ENCODE measurements around the gene GTF2A1L.

Gene GTF2A1L

DNA sequence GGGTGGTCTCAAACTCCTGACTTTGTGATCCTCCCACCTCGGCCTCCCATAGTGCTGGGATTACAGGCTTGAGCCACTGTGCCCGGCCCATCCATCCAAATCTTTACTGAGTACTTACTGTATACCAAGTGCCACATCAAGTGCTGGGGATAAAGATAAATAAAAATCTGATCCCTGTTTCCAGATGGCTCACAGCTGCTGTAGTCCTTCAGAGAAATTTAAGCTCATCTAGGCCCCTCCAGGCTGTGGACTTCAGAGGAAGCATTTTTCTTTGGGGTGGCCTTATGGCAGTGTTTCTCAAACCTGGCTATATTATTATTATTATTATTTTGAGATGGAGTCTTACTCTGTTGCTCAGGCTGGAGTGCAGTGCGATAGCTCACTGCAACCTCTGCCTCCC, 33.7 kb upstream of the GTF2A1L start:
- H3K4me3 ChIP-seq (ENCODE audit: low read depth, low read length): no peak overlapping the region
- in situ Hi-C loops (cut with HindIII; ENCODE audit: low sequenced_read_pairs): loop anchor here (25.0 kb wide), 1 partner anchor 122 kb away; no protein-coding TSS in a partner anchor
- TF ChIP-seq, protein P1, sequence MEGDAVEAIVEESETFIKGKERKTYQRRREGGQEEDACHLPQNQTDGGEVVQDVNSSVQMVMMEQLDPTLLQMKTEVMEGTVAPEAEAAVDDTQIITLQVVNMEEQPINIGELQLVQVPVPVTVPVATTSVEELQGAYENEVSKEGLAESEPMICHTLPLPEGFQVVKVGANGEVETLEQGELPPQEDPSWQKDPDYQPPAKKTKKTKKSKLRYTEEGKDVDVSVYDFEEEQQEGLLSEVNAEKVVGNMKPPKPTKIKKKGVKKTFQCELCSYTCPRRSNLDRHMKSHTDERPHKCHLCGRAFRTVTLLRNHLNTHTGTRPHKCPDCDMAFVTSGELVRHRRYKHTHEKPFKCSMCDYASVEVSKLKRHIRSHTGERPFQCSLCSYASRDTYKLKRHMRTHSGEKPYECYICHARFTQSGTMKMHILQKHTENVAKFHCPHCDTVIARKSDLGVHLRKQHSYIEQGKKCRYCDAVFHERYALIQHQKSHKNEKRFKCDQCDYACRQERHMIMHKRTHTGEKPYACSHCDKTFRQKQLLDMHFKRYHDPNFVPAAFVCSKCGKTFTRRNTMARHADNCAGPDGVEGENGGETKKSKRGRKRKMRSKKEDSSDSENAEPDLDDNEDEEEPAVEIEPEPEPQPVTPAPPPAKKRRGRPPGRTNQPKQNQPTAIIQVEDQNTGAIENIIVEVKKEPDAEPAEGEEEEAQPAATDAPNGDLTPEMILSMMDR (IDR thresholded peaks at IDR 0.05; ENCODE audit: low read depth, low read length, missing control alignments): no peak
- no peak for DNase-seq (ENCODE audit: low read depth)

DNA sequence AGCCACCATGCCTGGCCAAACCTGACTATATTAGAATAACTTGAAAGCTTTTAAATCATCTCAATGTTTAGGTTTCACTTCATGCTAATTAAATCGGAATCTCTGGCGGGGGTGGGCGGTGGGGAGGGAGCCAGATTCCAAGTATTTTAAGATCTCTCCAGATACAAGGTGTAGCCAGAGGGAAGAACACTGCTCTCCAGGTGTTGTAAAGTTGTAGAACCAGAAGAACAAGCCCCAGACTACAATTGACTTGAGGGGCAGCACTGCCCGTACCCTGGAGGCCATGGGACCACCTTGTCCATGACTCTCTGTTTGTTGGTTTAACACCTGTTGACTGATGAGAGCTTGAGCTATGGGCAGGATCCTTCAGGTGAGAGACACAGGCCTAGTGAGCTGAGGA, 33.1 kb upstream of the GTF2A1L start:
- no peak overlapping the region for H3K4me3 ChIP-seq (ENCODE audit: low read depth, low read length)

DNA sequence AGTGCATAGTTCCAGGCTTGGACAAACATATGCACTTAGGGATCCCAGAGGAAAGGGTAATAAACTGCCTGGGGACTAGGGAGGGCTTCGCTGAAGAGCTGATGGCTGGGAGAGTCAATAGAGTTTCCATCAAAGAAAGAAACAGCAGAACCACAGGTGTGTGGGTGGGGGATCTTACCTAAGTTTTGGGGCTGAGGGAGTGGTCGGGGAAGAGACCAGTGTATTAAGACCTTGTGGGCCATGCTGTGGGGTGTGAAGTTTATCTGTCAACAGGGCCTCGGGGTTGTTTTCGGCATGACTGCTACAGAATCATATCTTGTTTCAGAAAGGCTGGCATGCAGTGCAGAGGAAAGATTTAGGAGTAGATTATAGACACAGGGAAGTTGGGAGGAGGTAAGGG, 31.2 kb upstream of the GTF2A1L start:
- TF ChIP-seq, protein P1 (IDR thresholded peaks at IDR 0.05; ENCODE audit: low read depth, low read length, missing control alignments): no peak

More for the DNA sequence above, 33.1 kb upstream of the GTF2A1L start:
- DNase-seq (ENCODE audit: low read depth): no peak
- TF ChIP-seq, protein P1 (IDR thresholded peaks at IDR 0.05; ENCODE audit: low read depth, low read length, missing control alignments): no peak
- in situ Hi-C loops (cut with HindIII; ENCODE audit: low sequenced_read_pairs): loop anchor here (25.0 kb wide), 1 partner anchor 122 kb away; no protein-coding TSS in a partner anchor

DNA sequence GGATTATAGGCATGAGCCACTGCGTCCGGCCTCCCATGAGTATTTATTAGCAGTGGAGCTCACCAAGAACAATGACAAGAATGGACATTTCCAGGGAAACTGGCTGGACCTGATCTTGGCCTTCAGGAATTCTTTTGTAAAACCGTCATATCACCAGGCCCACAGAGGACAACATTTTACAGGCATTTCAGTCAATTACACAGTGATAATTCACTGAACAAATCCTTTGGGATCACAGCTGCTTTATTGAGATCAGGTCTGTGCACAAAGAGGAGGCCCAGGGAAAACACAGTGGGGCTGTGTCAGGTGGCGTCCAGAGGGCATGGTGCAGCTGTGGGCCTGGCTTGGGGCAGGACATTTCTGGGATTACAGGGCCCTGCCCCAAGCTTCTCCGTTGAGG, 30.1 kb upstream of the GTF2A1L start:
- in situ Hi-C loops (cut with HindIII; ENCODE audit: low sequenced_read_pairs): loop anchor here (25.0 kb wide), 1 partner anchor 125 kb away; no protein-coding TSS in a partner anchor
- TF ChIP-seq, protein P1 (IDR thresholded peaks at IDR 0.05; ENCODE audit: low read depth, low read length, missing control alignments): no peak
- no peak for DNase-seq (ENCODE audit: low read depth)
- no peak overlapping the region for H3K4me3 ChIP-seq (ENCODE audit: low read depth, low read length)

More for the DNA sequence above, 31.2 kb upstream of the GTF2A1L start:
- no peak overlapping the region for H3K4me3 ChIP-seq (ENCODE audit: low read depth, low read length)
- in situ Hi-C loops (cut with HindIII; ENCODE audit: low sequenced_read_pairs): loop anchor here (25.0 kb wide), 1 partner anchor 124 kb away; no protein-coding TSS in a partner anchor
- no peak for DNase-seq (ENCODE audit: low read depth)

DNA sequence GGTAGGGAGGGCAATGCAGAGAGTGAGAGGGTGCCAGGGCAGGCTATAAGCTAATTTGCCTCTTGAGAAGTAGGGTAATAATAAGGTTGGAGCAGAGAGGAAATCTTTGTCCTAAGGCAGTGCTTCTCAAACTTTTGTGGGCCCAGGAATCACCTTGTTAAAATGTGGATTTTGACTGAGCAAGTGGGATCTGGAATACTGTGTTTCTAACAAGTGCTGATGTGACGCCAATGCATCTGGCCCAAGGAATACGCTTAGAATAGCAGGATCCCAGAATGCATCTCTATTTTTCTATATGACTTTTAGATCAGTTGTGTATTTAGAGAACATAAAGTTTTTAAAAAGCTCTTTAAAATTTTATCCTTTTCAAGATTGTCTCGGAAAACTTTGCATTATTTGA, 29.7 kb upstream of the GTF2A1L start:
- DNase-seq (ENCODE audit: low read depth): no peak
- no peak overlapping the region for H3K4me3 ChIP-seq (ENCODE audit: low read depth, low read length)
- in situ Hi-C loops (cut with HindIII; ENCODE audit: low sequenced_read_pairs): loop anchor here (25.0 kb wide), 1 partner anchor 126 kb away; no protein-coding TSS in a partner anchor
- TF ChIP-seq, protein P1 (IDR thresholded peaks at IDR 0.05; ENCODE audit: low read depth, low read length, missing control alignments): no peak

DNA sequence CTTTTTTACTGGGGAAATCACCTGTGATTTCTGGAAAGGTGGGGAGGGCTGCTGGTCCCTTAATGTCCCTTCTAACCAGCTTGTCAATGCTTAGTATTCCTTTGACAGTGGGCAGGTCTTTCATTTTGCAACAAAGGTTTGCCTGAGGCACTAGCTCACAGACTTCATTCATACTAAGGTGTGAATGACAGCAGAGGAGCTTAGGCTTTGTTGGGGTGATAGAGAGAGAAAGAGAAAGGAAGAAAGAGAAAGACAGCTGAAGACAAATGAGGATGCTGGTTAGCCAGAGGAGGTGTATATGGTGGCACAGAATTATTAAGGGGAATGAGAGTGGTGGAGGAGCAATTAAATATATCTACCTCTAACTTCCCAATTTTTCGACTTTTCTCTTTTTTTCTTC, 28.9 kb upstream of the GTF2A1L start:
- no peak for DNase-seq (ENCODE audit: low read depth)
- in situ Hi-C loops (cut with HindIII; ENCODE audit: low sequenced_read_pairs): loop anchor here (25.0 kb wide), 1 partner anchor 126 kb away; no protein-coding TSS in a partner anchor
- TF ChIP-seq, protein P1 (IDR thresholded peaks at IDR 0.05; ENCODE audit: low read depth, low read length, missing control alignments): no peak
- H3K4me3 ChIP-seq (ENCODE audit: low read depth, low read length): no peak overlapping the region

Data from astrocyte of the cerebellum (primary cell).